Muscle layer of duodenum (tissue), 2 donors: ENCODE data around the gene GINM1.

Experiments used
- H3K27ac ChIP-seq: one replicate; pipeline ENCODE4 v1.7.0; 2013; ENCODE audit warnings: mild to moderate bottlenecking, low read length
- H3K27me3 ChIP-seq: one replicate; pipeline ENCODE4 v1.7.0; 2013; ENCODE audit warnings: low read depth, mild to moderate bottlenecking, control low read depth, low read length
- H3K36me3 ChIP-seq, 2 donors: one replicate each; pipeline ENCODE4 v1.7.0; 2013; ENCODE audit warnings: low read length in 2 of 2, control low read depth in 1 of 2, mild to moderate bottlenecking in 1 of 2; ENCODE audit not compliant: insufficient read depth in 2 of 2, control insufficient read depth in 1 of 2
- H3K4me1 ChIP-seq, 2 donors: one replicate each; pipeline ENCODE4 v1.7.0; 2013; ENCODE audit warnings: low read length in 2 of 2, mild to moderate bottlenecking in 2 of 2, control low read depth in 1 of 2, moderate library complexity in 1 of 2; ENCODE audit not compliant: insufficient read depth in 2 of 2, control insufficient read depth in 1 of 2
- H3K4me3 ChIP-seq, 2 donors: one replicate each; pipeline ENCODE4 v1.7.0; 2013; ENCODE audit warnings: low read length in 2 of 2, low read depth in 1 of 2, mild to moderate bottlenecking in 1 of 2
- H3K9me3 ChIP-seq, 2 donors: one replicate each; pipeline ENCODE4 v1.7.0; 2013; ENCODE audit warnings: low read length in 2 of 2, control low read depth in 1 of 2, mild to moderate bottlenecking in 1 of 2; ENCODE audit not compliant: control insufficient read depth in 1 of 2
- donor health status: healthy.

Gene GINM1

DNA sequence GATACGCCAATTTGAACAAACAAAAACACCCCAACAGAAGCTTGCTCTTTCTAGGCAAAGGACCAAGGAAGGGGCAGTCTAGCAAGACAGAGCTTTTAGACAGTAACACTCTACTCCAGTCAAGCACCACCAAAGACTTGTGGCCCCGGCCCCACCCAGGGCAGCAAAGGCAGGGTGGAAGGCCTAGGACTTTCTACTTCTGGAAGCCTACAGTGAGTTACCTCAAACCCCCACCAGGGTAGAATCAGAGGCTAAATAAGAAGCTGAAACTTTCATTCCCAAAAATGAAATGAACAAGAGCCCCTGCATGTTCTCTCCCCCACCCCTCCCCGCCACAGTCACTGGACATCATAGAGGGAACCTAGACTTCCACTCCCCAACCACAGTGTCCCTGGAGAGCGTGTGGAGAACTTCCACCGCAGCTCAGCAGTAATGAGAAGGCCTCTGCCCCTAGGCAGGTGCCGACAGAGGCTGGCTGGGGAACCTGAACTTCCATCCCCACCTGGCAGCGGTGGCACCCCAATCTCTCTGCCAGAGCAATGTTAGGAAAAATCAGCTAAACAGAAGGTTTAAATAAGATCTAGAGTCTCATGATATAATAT, 42.3 kb downstream of the GINM1 start:
- Histone ChIP-seq H3K4me1 (no peaks in the 10 kb centered on the region), H3K36me3 (peaks cover 3 to 11% of the 10 kb centered on the region in 2 donors), H3K4me3 (no peak overlapping the region), H3K27ac (no peak overlapping the region), H3K9me3 (peaks cover 0 to 2% of the 10 kb centered on the region in 2 donors), H3K27me3 (no peaks in the 10 kb centered on the region)

DNA sequence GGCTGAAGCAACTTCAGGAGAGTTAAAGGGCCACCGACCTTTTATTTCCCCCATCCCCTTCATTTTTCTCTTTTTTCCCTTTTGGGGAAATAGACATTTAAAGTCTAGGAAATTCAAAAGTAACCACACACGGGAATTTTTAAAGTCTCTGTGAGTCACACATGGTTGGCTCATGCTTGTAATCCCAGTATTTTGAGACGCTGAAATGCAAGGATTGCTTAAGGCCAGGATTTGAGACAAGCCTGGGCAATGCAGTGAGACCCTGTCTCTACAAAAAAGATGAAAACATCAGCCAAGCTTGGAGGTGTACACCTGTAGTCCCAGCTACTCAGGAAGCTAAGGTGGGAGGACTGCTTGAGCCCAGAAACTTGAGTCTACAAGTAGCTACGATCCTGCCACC, 48.2 kb downstream of the GINM1 start:
- Histone ChIP-seq H3K4me3 (no peak overlapping the region), H3K27me3 (no peaks in the 10 kb centered on the region), H3K4me1 (no peaks in the 10 kb centered on the region), H3K27ac (no peak overlapping the region), H3K36me3 (peaks cover 4 to 14% of the 10 kb centered on the region in 2 donors), H3K9me3 (peaks cover 0 to 6% of the 10 kb centered on the region in 2 donors)

DNA sequence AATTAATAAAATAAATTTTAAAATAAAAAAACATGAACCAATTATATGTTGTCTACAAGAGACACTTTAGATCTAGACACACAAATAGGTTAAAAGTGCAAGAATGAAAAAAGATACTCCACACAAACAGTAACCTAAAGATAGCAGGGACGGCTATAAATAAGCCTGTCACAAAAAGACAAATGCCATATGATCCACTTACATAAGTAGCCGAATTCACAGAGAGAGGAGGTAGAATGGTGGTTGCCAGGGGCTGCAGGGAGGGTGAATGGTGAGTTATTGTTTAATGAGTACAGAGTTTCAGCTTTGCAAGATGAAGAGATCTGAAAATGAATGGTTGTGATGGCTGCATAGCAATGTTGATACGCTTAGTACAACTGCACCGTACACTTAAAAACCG, 49.6 kb downstream of the GINM1 start:
- Histone ChIP-seq H3K27ac (no peak overlapping the region), H3K27me3 (no peaks in the 10 kb centered on the region), H3K4me1 (no peaks in the 10 kb centered on the region), H3K9me3 (peaks cover 0 to 6% of the 10 kb centered on the region in 2 donors), H3K4me3 (no peak overlapping the region), H3K36me3 (peaks cover 10 to 27% of the 10 kb centered on the region in 2 donors)

DNA sequence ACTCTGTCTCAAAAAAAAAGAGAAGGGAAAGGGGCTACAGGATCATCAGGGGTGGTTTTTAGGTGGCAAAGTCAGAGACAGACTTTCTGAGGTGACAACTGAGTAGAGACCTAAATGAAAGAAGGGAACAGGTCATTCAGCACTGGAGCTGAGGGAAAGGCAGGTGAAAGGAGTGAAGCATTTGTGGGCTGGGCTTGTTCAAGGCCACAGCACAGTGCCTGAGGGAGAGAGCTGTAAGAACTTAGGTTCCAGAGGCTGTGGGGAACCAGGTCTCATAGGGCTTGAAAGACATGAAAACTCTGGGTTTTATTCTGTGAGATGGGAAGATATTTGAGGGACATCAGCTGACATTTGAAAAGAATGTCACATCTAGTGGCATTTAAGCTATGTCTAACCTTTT, 61.5 kb downstream of the GINM1 start:
- Histone ChIP-seq H3K9me3 (no peaks in the 10 kb centered on the region), H3K4me3 (no peak overlapping the region), H3K36me3 (peaks cover 9 to 31% of the 10 kb centered on the region in 2 donors), H3K27me3 (no peaks in the 10 kb centered on the region), H3K4me1 (no peaks in the 10 kb centered on the region), H3K27ac (no peak overlapping the region)

DNA sequence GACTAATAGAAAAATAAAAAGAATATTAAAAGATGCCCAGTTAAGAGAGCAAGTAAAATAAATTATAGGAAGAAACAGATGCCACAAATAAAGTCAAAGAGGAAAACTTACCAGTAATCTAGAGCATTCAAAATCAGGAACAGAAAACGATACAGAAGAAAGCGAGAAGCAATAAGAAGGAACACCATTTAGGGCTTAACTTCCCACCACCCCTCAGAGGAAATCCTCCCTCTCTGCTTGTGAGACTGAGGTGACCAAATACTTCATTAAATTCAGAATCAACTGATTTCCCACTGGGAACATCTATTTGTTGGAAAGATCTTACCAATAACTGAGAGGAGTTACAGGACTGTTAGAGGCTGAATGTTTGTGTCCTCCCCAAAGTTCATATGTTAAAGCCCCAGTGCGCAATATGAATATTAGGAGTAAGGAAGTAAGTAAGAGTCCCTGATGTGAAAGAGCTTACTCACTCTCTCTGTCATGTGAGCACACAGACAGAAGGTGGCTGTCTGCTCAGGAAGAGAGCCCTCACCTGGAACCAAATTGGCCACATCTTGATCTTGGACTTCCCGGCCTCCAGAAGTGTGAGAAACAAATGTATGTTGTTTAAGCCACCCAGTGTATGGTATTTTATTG, 62.8 kb downstream of the GINM1 start:
- Histone ChIP-seq H3K4me3 (no peak overlapping the region), H3K36me3 (peaks cover 6 to 23% of the 10 kb centered on the region in 2 donors), H3K27me3 (no peaks in the 10 kb centered on the region), H3K9me3 (no peaks in the 10 kb centered on the region), H3K4me1 (no peaks in the 10 kb centered on the region), H3K27ac (no peak overlapping the region)

DNA sequence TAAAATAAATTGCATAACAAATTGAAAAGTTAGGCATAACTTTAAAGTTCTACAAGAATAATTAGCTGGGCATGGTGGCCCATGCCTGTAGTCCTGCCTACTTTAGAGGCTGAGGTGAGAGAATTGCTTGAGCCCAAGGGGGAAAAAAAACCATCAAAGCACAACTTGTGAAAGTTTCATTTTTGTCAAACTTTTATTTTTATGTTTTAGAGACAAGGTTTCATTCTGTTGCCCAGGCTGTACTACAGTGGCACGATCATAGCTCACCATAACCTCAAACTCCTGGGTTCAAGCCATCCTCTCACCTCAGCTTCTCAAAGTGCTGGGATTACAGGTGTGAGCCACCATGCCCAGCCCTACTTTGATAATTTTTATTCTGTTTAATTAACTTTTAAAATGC, 68.1 kb downstream of the GINM1 start:
- H3K4me3 ChIP-seq = no peak overlapping the region
- no peak overlapping the region for H3K27ac ChIP-seq
- no peaks in the 10 kb centered on the region for H3K27me3 ChIP-seq
- H3K36me3 ChIP-seq = peaks cover under 1 to 23% of the 10 kb centered on the region in 2 donors
- no peaks in the 10 kb centered on the region for H3K9me3 ChIP-seq
- no peaks in the 10 kb centered on the region for H3K4me1 ChIP-seq

DNA sequence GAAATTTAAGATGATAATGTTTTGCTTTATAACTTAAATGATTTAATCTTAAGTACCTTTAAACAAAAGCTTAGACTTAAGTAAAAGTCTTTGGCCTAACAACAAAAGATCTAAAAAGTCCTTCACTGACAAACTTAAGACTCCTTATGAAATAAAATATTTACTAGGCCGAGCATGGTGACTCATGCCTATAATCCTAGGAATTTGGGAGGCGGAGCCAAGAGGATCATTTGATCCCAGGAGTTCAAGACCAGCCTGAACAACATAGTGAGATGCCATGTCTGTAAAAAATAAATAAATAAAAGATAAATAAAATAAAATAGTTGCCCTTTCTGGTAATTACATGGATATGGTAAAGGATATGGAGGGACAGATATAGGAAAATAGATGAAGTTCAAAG, 69.9 kb downstream of the GINM1 start:
- peaks cover 0 to 17% of the 10 kb centered on the region in 2 donors for H3K36me3 ChIP-seq
- H3K27me3 ChIP-seq = no peaks in the 10 kb centered on the region
- no peaks in the 10 kb centered on the region for H3K9me3 ChIP-seq
- no peak overlapping the region for H3K4me3 ChIP-seq
- H3K4me1 ChIP-seq = no peaks in the 10 kb centered on the region
- no peak overlapping the region for H3K27ac ChIP-seq
